Measurements from ENCODE around the gene CYP46A1.

CYP46A1 gene

GRCh38 chr14:99748529-99748928 is 64.4 kb downstream of the CYP46A1 start:
- TF ChIP-seq CTCF (IDR thresholded peaks at IDR 0.05; ENCODE audit: extremely low read depth, insufficient read depth, missing control alignments): no peak
- no peak for DNase-seq (ENCODE audit: low spot score)
- in situ Hi-C loops (cut with MboI; ENCODE audit: low pct_unique_long_range_greater_than_20kb, low sequenced_read_pairs, unreplicated experiment): no loop called here

GRCh38 chr14:99749142-99749541 is 65.0 kb downstream of the CYP46A1 start:
- TF ChIP-seq CTCF (IDR thresholded peaks at IDR 0.05; ENCODE audit: extremely low read depth, insufficient read depth, missing control alignments): no peak
- in situ Hi-C loops (cut with MboI; ENCODE audit: low pct_unique_long_range_greater_than_20kb, low sequenced_read_pairs, unreplicated experiment): no loop called here
- no peak for DNase-seq (ENCODE audit: low spot score)

- no peak for DNase-seq (ENCODE audit: low spot score)
- in situ Hi-C loops (cut with MboI; ENCODE audit: low pct_unique_long_range_greater_than_20kb, low sequenced_read_pairs, unreplicated experiment): no loop called here
- TF ChIP-seq CTCF (IDR thresholded peaks at IDR 0.05; ENCODE audit: extremely low read depth, insufficient read depth, missing control alignments): no peak
Measured at GRCh38 chr14:99749763-99750715, 65.9 kb downstream of the CYP46A1 start.

- DNase-seq (ENCODE audit: low spot score): no peak
- in situ Hi-C loops (cut with MboI; ENCODE audit: low pct_unique_long_range_greater_than_20kb, low sequenced_read_pairs, unreplicated experiment): no loop called here
- no peak for TF ChIP-seq CTCF (IDR thresholded peaks at IDR 0.05; ENCODE audit: extremely low read depth, insufficient read depth, missing control alignments)
Measured at GRCh38 chr14:99750746-99751450, 66.8 kb downstream of the CYP46A1 start.

- TF ChIP-seq CTCF (IDR thresholded peaks at IDR 0.05; ENCODE audit: extremely low read depth, insufficient read depth, missing control alignments): no peak
- DNase-seq (ENCODE audit: low spot score): no peak
- in situ Hi-C loops (cut with MboI; ENCODE audit: low pct_unique_long_range_greater_than_20kb, low sequenced_read_pairs, unreplicated experiment): no loop called here
Measured at GRCh38 chr14:99751539-99752485, 67.7 kb downstream of the CYP46A1 start.

All from GM13977 (cell line).